Neural cell (in vitro differentiated cells): ENCODE results near the gene EPHA8.

Experiments used
- CTCF ChIP-seq: fragments of 450-650 bp; IDR thresholded peaks from 2 replicates; pipeline ENCODE4 v1.5.1; 2014; ENCODE audit warnings: antibody characterized with exemption, mild to moderate bottlenecking, moderate library complexity; ENCODE audit not compliant: poor library complexity, severe bottlenecking
- EP300 ChIP-seq: fragments of 450-650 bp; conservative IDR thresholded peaks from 2 replicates; pipeline ENCODE4 v1.6.1; 2014; ENCODE audit warnings: antibody characterized with exemption, mild to moderate bottlenecking, moderate library complexity; ENCODE audit not compliant: poor library complexity, severe bottlenecking
- EZH2 ChIP-seq: fragments of 200-600, 300-800 bp; shearing (Covaris generic), sonication (generic); IDR thresholded peaks from 2 replicates; pipeline ENCODE4 v1.6.1; 2014; ENCODE audit warnings: antibody characterized with exemption, low read length, borderline replicate concordance, mild to moderate bottlenecking; ENCODE audit not compliant: insufficient read depth, poor library complexity, severe bottlenecking
- MXI1 ChIP-seq: fragments of 450-650 bp; conservative IDR thresholded peaks from 2 replicates; pipeline ENCODE4 v1.6.1; 2014; ENCODE audit warnings: antibody characterized with exemption, mild to moderate bottlenecking; ENCODE audit not compliant: poor library complexity, severe bottlenecking
- POLR2AphosphoS5 ChIP-seq: IDR thresholded peaks from 2 replicates; pipeline ENCODE4 v1.6.1; 2012
- RAD21 ChIP-seq: fragments of 450-650 bp; conservative IDR thresholded peaks from 2 replicates; pipeline ENCODE4 v1.6.1; 2014; ENCODE audit warnings: antibody characterized with exemption, mild to moderate bottlenecking, moderate library complexity
- REST ChIP-seq: IDR thresholded peaks from 2 replicates; pipeline ENCODE4 v1.6.1; 2012; ENCODE audit warnings: borderline replicate concordance

GRCh38 chr1:22618056-22618455 is 54.8 kb downstream of the EPHA8 start:
- TF ChIP-seq CTCF (no peak), RAD21 (no peak), REST (no peak), POLR2AphosphoS5 (no peak), EZH2 (no peak), MXI1 (no peak), EP300 (no peak)
